H1 (cell line): ENCODE results near the gene KDM6A. TPM values are rescaled to one million over a fixed set of nuclear protein-coding genes. Genes with fewer than 3 reads are reported as not detected.

ENCODE experiments used
- BRCA1 ChIP-seq: IDR thresholded peaks from 2 replicates; pipeline ENCODE4 v1.6.1; 2012; ENCODE audit warnings: low read depth, low read length, improper control_type of control experiment
- RXRA ChIP-seq: IDR thresholded peaks from 2 replicates; pipeline ENCODE4 v1.6.1; 2011; ENCODE audit warnings: low read depth, mild to moderate bottlenecking, low read length, moderate library complexity; ENCODE audit not compliant: insufficient read depth
- polyA plus RNA-seq, 7 experiments: library from polyadenylated mRNA; depleted of rRNA in 3 of 7; stranded (reverse) in 5 of 7; unstranded in 2 of 7; fragments of >200 nt in 5 of 7; fragments of 200-250 nt in 2 of 7; gene quantifications; 1 replicate in 5 of 7; 2 replicates in 1 of 7; 4 replicates in 1 of 7; pipeline versions ENCODE4 v1.2.1 to v1.2.3, GENCODE V29; 2011 to 2013; ENCODE audit warnings: missing spikeins in 2 of 7, mixed read lengths in 2 of 7
- total RNA-seq: library from RNA; stranded (reverse); fragmentation: NEBNext Ultra II Directional; extraction: Animal tissue kit (Norgen Biotek cat#: 25700); gene quantifications from 2 replicates; pipeline ENCODE4 v1.2.1, GENCODE V29; 2021

The KDM6A gene
- total and polyA plus RNA-seq, 2 of the 8 experiments (the other 6 are each of a cell fraction or from before 2014, with no cell fraction given), result 43.5 to 58.4 TPM

- TF ChIP-seq BRCA1 (no peak), RXRA (no peak)
These were observed 62.2 kb downstream of the KDM6A start (continued) for GRCh38 chrX:44935172-44935571.
